ENCODE results near the gene STX3.
A peak's percentile ranks its signal among the peaks of the same experiment; 100 is the strongest.

The STX3 gene

DNA sequence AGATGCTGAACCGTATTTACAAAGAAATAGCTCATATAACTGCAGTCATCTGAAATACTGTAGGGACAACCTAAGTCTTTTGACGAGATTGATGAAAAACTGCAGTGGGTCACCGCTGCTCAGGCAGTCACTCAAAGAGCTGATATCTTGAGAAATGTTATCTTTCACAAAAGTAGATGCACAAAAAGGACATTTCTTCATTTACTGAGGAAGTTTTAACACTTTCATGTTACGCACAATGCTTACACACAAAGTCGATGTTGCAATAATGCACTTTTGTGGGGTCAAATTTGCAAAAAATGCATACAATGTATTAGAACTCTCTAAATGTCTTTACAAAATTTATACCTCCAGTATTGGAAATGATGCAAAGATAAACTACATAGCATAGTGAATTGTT, 25.3 kb upstream of the STX3 start:
- H3K4me1 ChIP-seq (ENCODE audit: low read length) = no peaks in the 10 kb centered on the region
- H3K36me3 ChIP-seq (replicated peaks; ENCODE audit: low read depth, low read length) = no peaks in the 10 kb centered on the region
- H3K9me3 ChIP-seq (ENCODE audit: insufficient read depth, low read length) = no peaks in the 10 kb centered on the region
- H3K9ac ChIP-seq (ENCODE audit: low read length) = no peak overlapping the region
- no peaks in the 10 kb centered on the region for H3K79me2 ChIP-seq (ENCODE audit: low read length)
- no peaks in the 10 kb centered on the region for H3K27me3 ChIP-seq (ENCODE audit: low read depth, low read length)
- no peak for TF ChIP-seq CTCF (IDR thresholded peaks at IDR 0.05; ENCODE audit: low read depth, low read length)
- no peak for TF ChIP-seq EZH2phosphoT487 (IDR thresholded peaks at IDR 0.05; ENCODE audit: low read depth)
- no peak overlapping the region for H3K4me3 ChIP-seq (ENCODE audit: low read length)
- H4K20me1 ChIP-seq (ENCODE audit: insufficient read depth, low read length) = no peaks in the 10 kb centered on the region
- no peak overlapping the region for H3K27ac ChIP-seq (ENCODE audit: low read length)
- H3K4me2 ChIP-seq (ENCODE audit: low read length) = no peak overlapping the region
- H2AFZ ChIP-seq (ENCODE audit: low read depth, low read length) = no peak overlapping the region

DNA sequence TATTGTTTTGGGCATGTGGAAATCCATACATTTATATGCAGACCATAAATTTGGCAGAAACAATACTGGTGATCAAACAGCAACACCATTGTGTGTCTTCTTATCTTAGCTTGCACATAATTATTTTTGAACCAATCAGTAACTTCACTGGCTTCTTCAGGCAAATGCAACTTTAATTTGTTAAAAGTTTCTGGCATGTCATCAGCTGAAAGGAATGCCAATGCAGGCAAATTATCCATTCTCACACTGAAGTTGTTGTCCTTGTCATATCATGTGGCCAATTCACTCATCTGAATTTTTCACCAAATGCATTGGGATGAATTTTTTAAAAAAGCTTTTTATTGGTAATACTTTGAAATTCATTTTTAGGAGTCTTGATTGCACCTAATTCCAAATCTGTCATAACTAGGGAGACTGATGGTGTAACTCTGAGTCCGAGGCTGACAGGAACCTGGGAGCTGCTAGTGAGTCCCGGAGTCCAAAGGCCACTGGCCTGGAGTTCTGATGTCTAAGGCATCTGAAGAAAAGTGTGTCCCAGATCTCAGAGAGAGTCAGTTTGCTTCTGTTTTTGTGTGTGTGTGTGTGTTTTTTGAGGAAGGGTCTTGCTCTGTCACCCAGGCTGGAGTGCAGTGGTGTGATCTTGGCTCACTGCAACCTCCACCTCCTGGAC, 24.1 kb upstream of the STX3 start:
- no peak overlapping the region for H2AFZ ChIP-seq (ENCODE audit: low read depth, low read length)
- H3K9ac ChIP-seq (ENCODE audit: low read length) = no peak overlapping the region
- no peak for TF ChIP-seq EZH2phosphoT487 (IDR thresholded peaks at IDR 0.05; ENCODE audit: low read depth)
- no peak for TF ChIP-seq CTCF (IDR thresholded peaks at IDR 0.05; ENCODE audit: low read depth, low read length)
- no peaks in the 10 kb centered on the region for H3K79me2 ChIP-seq (ENCODE audit: low read length)
- H3K27ac ChIP-seq (ENCODE audit: low read length) = no peak overlapping the region
- no peaks in the 10 kb centered on the region for H3K9me3 ChIP-seq (ENCODE audit: insufficient read depth, low read length)
- no peaks in the 10 kb centered on the region for H3K36me3 ChIP-seq (replicated peaks; ENCODE audit: low read depth, low read length)
- no peaks in the 10 kb centered on the region for H3K4me1 ChIP-seq (ENCODE audit: low read length)
- no peaks in the 10 kb centered on the region for H4K20me1 ChIP-seq (ENCODE audit: insufficient read depth, low read length)
- no peak overlapping the region for H3K4me3 ChIP-seq (ENCODE audit: low read length)
- no peaks in the 10 kb centered on the region for H3K27me3 ChIP-seq (ENCODE audit: low read depth, low read length)
- no peak overlapping the region for H3K4me2 ChIP-seq (ENCODE audit: low read length)

- Histone ChIP-seq H3K4me3 (ENCODE audit: low read length) (no peak overlapping the region), H3K9me3 (ENCODE audit: insufficient read depth, low read length) (no peaks in the 10 kb centered on the region), H3K27ac (ENCODE audit: low read length) (no peak overlapping the region), H3K79me2 (ENCODE audit: low read length) (no peaks in the 10 kb centered on the region), H2AFZ (ENCODE audit: low read depth, low read length) (no peak overlapping the region), H4K20me1 (ENCODE audit: insufficient read depth, low read length) (no peaks in the 10 kb centered on the region), H3K9ac (ENCODE audit: low read length) (no peak overlapping the region), H3K27me3 (ENCODE audit: low read depth, low read length) (peaks cover 5% of the 10 kb centered on the region; the same call in 1 of the 2 replicates), H3K36me3 (replicated peaks; ENCODE audit: low read depth, low read length) (no peaks in the 10 kb centered on the region), H3K4me2 (ENCODE audit: low read length) (no peak overlapping the region), H3K4me1 (ENCODE audit: low read length) (no peaks in the 10 kb centered on the region)
- TF ChIP-seq EZH2phosphoT487 (IDR thresholded peaks at IDR 0.05; ENCODE audit: low read depth) = no peak
- TF ChIP-seq CTCF (IDR thresholded peaks at IDR 0.05; ENCODE audit: low read depth, low read length) = no peak
Measured at GRCh38 chr11:59746111-59746510, 9.1 kb upstream of the STX3 start.

GRCh38 chr11:59753650-59754493, 1.3 kb upstream of the STX3 start:
- Histone ChIP-seq H3K9me3 (ENCODE audit: insufficient read depth, low read length) (no peaks in the 10 kb centered on the region), H4K20me1 (ENCODE audit: insufficient read depth, low read length) (no peaks in the 10 kb centered on the region; the same call in 1 of the 2 replicates), H2AFZ (ENCODE audit: low read depth, low read length) (peak overlapping the region; percentile 100), H3K79me2 (ENCODE audit: low read length) (no peaks in the 10 kb centered on the region), H3K4me1 (ENCODE audit: low read length) (peaks cover 22% of the 10 kb centered on the region), H3K4me3 (ENCODE audit: low read length) (peak overlapping the region; percentile 94), H3K27ac (ENCODE audit: low read length) (no peak overlapping the region), H3K36me3 (replicated peaks; ENCODE audit: low read depth, low read length) (no peaks in the 10 kb centered on the region), H3K27me3 (ENCODE audit: low read depth, low read length) (no peaks in the 10 kb centered on the region), H3K9ac (ENCODE audit: low read length) (peak overlapping the region; percentile 73), H3K4me2 (ENCODE audit: low read length) (peak overlapping the region; percentile 98)
- peak; percentile 92 for TF ChIP-seq CTCF (IDR thresholded peaks at IDR 0.05; ENCODE audit: low read depth, low read length)
- TF ChIP-seq EZH2phosphoT487 (IDR thresholded peaks at IDR 0.05; ENCODE audit: low read depth) = no peak

Data from OCI-LY3 (cell line).